WI38 (cell line): ENCODE data around the gene TSPAN14.

Source experiments
- H3K4me3 ChIP-seq: 2 replicates; pipeline ENCODE4 v1.5.1; 2011; ENCODE audit warnings: low read depth, mild to moderate bottlenecking, control low read depth, low read length
- CTCF ChIP-seq: IDR thresholded peaks from 2 replicates; pipeline ENCODE4 v1.5.1; 2012; ENCODE audit warnings: low read depth, mild to moderate bottlenecking, control low read depth, low read length

Gene TSPAN14

GRCh38 chr10:80496555-80497172 is 42.6 kb downstream of the TSPAN14 start:
- H3K4me3 ChIP-seq: no peak overlapping the region
- TF ChIP-seq CTCF: no peak

- no peak overlapping the region for H3K4me3 ChIP-seq
- TF ChIP-seq CTCF: no peak
These were observed 43.3 kb downstream of the TSPAN14 start for GRCh38 chr10:80497187-80498077.

GRCh38 chr10:80498078-80498832 is 44.1 kb downstream of the TSPAN14 start:
- no peak for TF ChIP-seq CTCF
- H3K4me3 ChIP-seq: no peak overlapping the region

- TF ChIP-seq CTCF: no peak
- H3K4me3 ChIP-seq: no peak overlapping the region
These were observed 45.0 kb downstream of the TSPAN14 start for GRCh38 chr10:80498833-80499741.

- TF ChIP-seq CTCF: no peak
- H3K4me3 ChIP-seq: no peak overlapping the region
These were observed 46.7 kb downstream of the TSPAN14 start for GRCh38 chr10:80500572-80501380.

GRCh38 chr10:80501381-80501912 is 47.3 kb downstream of the TSPAN14 start:
- no peak overlapping the region for H3K4me3 ChIP-seq

More at GRCh38 chr10:80501381-80501912, 47.3 kb downstream of the TSPAN14 start:
- no peak for TF ChIP-seq CTCF
